ENCODE measurements around the gene C19orf38. TPM values are rescaled to one million over a fixed set of nuclear protein-coding genes. Genes with fewer than 3 reads are reported as not detected.

C19orf38 gene
- total and polyA plus RNA-seq, 9 of the 15 experiments (the other 6 are each of a cell fraction or from before 2014, with no cell fraction given): 0.14 to 0.18 TPM; not detected in 7

GRCh38 chr19:10835754-10836478 is 12.3 kb upstream of the C19orf38 start, which contains the start of gene TMED1 (continued):
- TF ChIP-seq FOXO4 (CRISPR knock-in tag; IDR thresholded peaks at IDR 0.05): no peak
- peak; percentile 75 for TF ChIP-seq REST (IDR thresholded peaks at IDR 0.05; ENCODE audit: borderline replicate concordance)
- TF ChIP-seq REST (CRISPR knock-in tag; IDR thresholded peaks at IDR 0.05; ENCODE audit: low read depth): peak; percentile 31; the same call in 1 of the 2 replicates
- TF ChIP-seq FOXK2 (conservative IDR thresholded peaks at IDR 0.05 in 1 of 2, IDR thresholded peaks at IDR 0.05 in 1 of 2; ENCODE audit: low read depth in 2 of 2): peak; percentile 13 to 21; a peak in 2 of 4 replicates
- no peak for TF ChIP-seq ILF3 (IDR thresholded peaks at IDR 0.05; ENCODE audit: borderline replicate concordance)
- TF ChIP-seq RNF2 (IDR thresholded peaks at IDR 0.05): no peak
- TF ChIP-seq ZNF23 (CRISPR knock-in tag; IDR thresholded peaks at IDR 0.05): 0 out of 2 replicates have a peak, but pooled peaks have one; percentile 56
- TF ChIP-seq TSC22D4 (tag; IDR thresholded peaks at IDR 0.05): no peak
- TF ChIP-seq HINFP (tag; conservative IDR thresholded peaks at IDR 0.05; ENCODE audit: low read depth): no peak
- TF ChIP-seq PTTG1 (tag; IDR thresholded peaks at IDR 0.05; ENCODE audit: low read depth): no peak
- no peak for TF ChIP-seq SMARCC2 (IDR thresholded peaks at IDR 0.05; ENCODE audit: low read depth)

All from K562 (cell line).